Mammary epithelial cell (primary cell): ENCODE data around the gene MED25.

Experiments used
- EZH2 ChIP-seq: IDR thresholded peaks from 2 replicates; pipeline ENCODE4 v1.6.1; 2012; ENCODE audit warnings: low read length, inconsistent platforms, borderline replicate concordance
- TF ChIP-seq, protein P1 (sequence below), 2 donors: IDR thresholded peaks in 1 of 2; conservative IDR thresholded peaks in 1 of 2; 2 replicates each; pipeline ENCODE4 v1.5.1; 2011 to 2012; ENCODE audit warnings: inconsistent platforms in 2 of 2, low read length in 2 of 2, mild to moderate bottlenecking in 2 of 2, control low read depth in 1 of 2, low read depth in 1 of 2; ENCODE audit not compliant: insufficient read depth in 1 of 2; ENCODE audit errors: extremely low read depth in 1 of 2

DNA sequence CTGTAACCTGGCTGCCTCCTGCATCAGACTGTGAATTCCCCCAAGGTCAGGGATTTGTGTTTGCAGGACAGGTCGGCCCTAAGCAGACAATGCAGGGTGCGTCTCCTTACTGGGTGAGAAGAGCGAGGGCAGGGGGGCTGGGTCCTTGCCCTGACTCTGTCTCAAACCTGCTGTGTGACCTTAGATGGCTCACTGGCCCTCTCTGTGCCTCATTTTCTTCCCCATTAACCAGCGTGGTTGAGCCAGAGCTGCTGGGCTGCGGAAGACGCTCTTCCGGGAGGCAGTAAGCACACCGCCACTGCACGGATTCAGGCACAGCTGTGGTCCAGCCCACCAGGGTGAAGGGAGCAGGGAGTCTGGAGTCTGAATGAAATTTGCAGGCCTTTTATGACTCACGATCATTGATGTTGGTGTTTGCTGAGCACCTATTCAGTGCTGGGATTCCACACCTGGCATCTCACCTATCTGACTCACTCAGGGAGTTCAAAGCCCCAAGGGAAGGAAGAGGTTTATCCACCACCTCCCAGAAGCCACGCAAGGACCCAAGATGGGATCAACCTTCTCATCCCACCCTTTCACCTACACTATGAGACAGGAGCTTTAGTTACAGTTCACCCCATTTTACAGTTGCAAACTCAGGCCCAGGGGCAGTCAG, 56.5 kb downstream of the MED25 start:
- TF ChIP-seq, protein P1, sequence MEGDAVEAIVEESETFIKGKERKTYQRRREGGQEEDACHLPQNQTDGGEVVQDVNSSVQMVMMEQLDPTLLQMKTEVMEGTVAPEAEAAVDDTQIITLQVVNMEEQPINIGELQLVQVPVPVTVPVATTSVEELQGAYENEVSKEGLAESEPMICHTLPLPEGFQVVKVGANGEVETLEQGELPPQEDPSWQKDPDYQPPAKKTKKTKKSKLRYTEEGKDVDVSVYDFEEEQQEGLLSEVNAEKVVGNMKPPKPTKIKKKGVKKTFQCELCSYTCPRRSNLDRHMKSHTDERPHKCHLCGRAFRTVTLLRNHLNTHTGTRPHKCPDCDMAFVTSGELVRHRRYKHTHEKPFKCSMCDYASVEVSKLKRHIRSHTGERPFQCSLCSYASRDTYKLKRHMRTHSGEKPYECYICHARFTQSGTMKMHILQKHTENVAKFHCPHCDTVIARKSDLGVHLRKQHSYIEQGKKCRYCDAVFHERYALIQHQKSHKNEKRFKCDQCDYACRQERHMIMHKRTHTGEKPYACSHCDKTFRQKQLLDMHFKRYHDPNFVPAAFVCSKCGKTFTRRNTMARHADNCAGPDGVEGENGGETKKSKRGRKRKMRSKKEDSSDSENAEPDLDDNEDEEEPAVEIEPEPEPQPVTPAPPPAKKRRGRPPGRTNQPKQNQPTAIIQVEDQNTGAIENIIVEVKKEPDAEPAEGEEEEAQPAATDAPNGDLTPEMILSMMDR (conservative IDR thresholded peaks at IDR 0.05 in 1 of 2, IDR thresholded peaks at IDR 0.05 in 1 of 2; ENCODE audit: extremely low read depth in 1 of 2, insufficient read depth in 1 of 2, low read depth in 1 of 2, low read length in 2 of 2), result no peak
- no peak for TF ChIP-seq EZH2
